H1 (cell line): ENCODE results near the gene DYNLT2.

Experiments used
- CTBP2 ChIP-seq: IDR thresholded peaks from 2 replicates; pipeline ENCODE4 v1.7.0; 2011; ENCODE audit warnings: borderline replicate concordance, mild to moderate bottlenecking, moderate library complexity, mixed read lengths, low read length; ENCODE audit not compliant: insufficient read depth, insufficient read length
- CTCF ChIP-seq, 3 experiments: IDR thresholded peaks; 1 replicate in 2 of 3; 2 replicates in 1 of 3; pipeline versions ENCODE4 v1.5.1 to v1.6.1; 2011; ENCODE audit warnings: low read length in 3 of 3, mild to moderate bottlenecking in 3 of 3, inconsistent platforms in 2 of 3, low read depth in 1 of 3, moderate library complexity in 1 of 3; ENCODE audit not compliant: insufficient read depth in 1 of 3; ENCODE audit errors: control extremely low read depth in 1 of 3
- POLR2A ChIP-seq, 2 experiments: IDR thresholded peaks; 1 replicate in 1 of 2; 2 replicates in 1 of 2; pipeline ENCODE4 v1.6.1; 2011; ENCODE audit warnings: low read depth in 2 of 2, low read length in 2 of 2, mild to moderate bottlenecking in 2 of 2; ENCODE audit errors: control extremely low read depth in 1 of 2
- POLR2AphosphoS5 ChIP-seq: IDR thresholded peaks from 2 replicates; pipeline ENCODE4 v1.6.1; 2011; ENCODE audit warnings: low read depth, low read length

DNA sequence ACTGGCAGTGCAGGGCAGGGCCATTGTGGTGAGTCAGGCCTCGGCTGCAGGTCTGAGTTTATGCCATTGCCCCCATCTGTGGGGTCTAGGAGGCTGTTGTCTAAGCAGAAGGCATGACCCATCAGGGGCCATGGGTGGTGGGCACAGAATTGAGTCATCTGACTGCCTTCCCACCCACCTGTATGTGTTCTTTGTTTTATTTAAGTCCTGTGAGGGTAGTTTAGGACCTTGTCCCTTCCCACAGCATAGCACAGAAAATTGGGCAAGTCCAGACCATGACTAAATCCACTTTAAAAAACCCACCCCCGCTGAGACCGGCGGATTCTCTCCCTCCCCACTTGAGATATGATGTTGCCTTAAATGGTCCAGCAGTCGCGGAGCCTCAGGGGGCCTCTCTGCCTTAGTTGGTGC, 40.4 kb upstream of the DYNLT2 start:
- TF ChIP-seq CTCF (IDR thresholded peaks at IDR 0.05; ENCODE audit: control extremely low read depth in 1 of 3, insufficient read depth in 1 of 3, low read depth in 1 of 3, low read length in 3 of 3) (no peak), CTBP2 (no peak), POLR2A (IDR thresholded peaks at IDR 0.05; ENCODE audit: control extremely low read depth in 1 of 2, low read depth in 2 of 2, low read length in 2 of 2) (no peak), POLR2AphosphoS5 (no peak)
